Measurements from ENCODE around the gene CPED1.

CPED1 gene

DNA sequence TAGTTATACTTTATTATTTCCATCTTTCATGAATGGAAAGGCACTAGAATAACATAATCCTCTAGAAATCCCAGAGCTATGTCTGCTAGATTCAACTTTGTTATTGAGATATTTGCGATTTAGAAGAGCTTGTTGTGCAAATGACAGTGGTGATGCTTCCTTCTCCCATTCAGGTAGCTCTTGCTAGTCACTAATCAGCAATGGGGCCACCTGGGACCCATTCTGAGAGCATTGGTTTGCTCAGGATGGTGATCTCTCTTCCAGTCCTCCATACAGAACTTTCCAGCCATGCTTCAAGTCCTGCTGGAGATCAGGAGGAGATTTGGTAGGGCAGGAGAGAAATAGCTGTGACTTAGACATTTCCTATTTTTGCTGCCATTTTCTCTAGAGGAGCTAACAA, 274.5 kb downstream of the CPED1 start:
- H3K4me2 ChIP-seq (ENCODE audit: low read depth, low read length), result no peak overlapping the region
- TF ChIP-seq, protein P1, sequence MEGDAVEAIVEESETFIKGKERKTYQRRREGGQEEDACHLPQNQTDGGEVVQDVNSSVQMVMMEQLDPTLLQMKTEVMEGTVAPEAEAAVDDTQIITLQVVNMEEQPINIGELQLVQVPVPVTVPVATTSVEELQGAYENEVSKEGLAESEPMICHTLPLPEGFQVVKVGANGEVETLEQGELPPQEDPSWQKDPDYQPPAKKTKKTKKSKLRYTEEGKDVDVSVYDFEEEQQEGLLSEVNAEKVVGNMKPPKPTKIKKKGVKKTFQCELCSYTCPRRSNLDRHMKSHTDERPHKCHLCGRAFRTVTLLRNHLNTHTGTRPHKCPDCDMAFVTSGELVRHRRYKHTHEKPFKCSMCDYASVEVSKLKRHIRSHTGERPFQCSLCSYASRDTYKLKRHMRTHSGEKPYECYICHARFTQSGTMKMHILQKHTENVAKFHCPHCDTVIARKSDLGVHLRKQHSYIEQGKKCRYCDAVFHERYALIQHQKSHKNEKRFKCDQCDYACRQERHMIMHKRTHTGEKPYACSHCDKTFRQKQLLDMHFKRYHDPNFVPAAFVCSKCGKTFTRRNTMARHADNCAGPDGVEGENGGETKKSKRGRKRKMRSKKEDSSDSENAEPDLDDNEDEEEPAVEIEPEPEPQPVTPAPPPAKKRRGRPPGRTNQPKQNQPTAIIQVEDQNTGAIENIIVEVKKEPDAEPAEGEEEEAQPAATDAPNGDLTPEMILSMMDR (IDR thresholded peaks at IDR 0.05; ENCODE audit: low read length), result no peak
- TF ChIP-seq EZH2 (optimal IDR thresholded peaks at IDR 0.05; ENCODE audit: low read depth, low read length) (no peak), EZH2phosphoT487 (IDR thresholded peaks at IDR 0.05; ENCODE audit: low read length) (no peak)
- DNase-seq, result no peak

GRCh38 chr7:121266307-121266894, 277.9 kb downstream of the CPED1 start:
- H2AFZ ChIP-seq (ENCODE audit: low read length), result no peak overlapping the region
- TF ChIP-seq EZH2 (optimal IDR thresholded peaks at IDR 0.05; ENCODE audit: low read depth, low read length), result no peak
- no peak for TF ChIP-seq EZH2phosphoT487 (IDR thresholded peaks at IDR 0.05; ENCODE audit: low read length)
- TF ChIP-seq, protein P1 (IDR thresholded peaks at IDR 0.05; ENCODE audit: low read length), result no peak
- H3K9me3 ChIP-seq (replicated peaks; ENCODE audit: insufficient read depth, low read length), result no peaks in the 10 kb centered on the region
- H3K4me1 ChIP-seq (ENCODE audit: low read length), result no peaks in the 10 kb centered on the region
- no peak overlapping the region for H3K4me3 ChIP-seq (ENCODE audit: low read length)
- H3K27ac ChIP-seq (ENCODE audit: low read length), result no peak overlapping the region
- no peaks in the 10 kb centered on the region for H4K20me1 ChIP-seq (ENCODE audit: insufficient read depth, low read length)
- DNase-seq, result no peak
- H3K36me3 ChIP-seq (replicated peaks; ENCODE audit: insufficient read depth, low read length), result no peaks in the 10 kb centered on the region
- no peak overlapping the region for H3K9ac ChIP-seq (ENCODE audit: low read length)
- no peaks in the 10 kb centered on the region for H3F3A ChIP-seq (ENCODE audit: insufficient read depth, low read length)
- no peaks in the 10 kb centered on the region for H3K79me2 ChIP-seq (ENCODE audit: low read length)
- no peaks in the 10 kb centered on the region for H3K9me2 ChIP-seq (replicated peaks; ENCODE audit: insufficient read depth, low read length)
- no peak overlapping the region for H3K4me2 ChIP-seq (ENCODE audit: low read depth, low read length)
- H3K27me3 ChIP-seq (replicated peaks; ENCODE audit: insufficient read depth, low read length), result no peaks in the 10 kb centered on the region

More for the DNA sequence above, 274.5 kb downstream of the CPED1 start:
- no peak overlapping the region for H3K4me3 ChIP-seq (ENCODE audit: low read length)
- no peak overlapping the region for H3K27ac ChIP-seq (ENCODE audit: low read length)
- no peaks in the 10 kb centered on the region for H3K9me2 ChIP-seq (replicated peaks; ENCODE audit: insufficient read depth, low read length)
- H4K20me1 ChIP-seq (ENCODE audit: insufficient read depth, low read length), result no peaks in the 10 kb centered on the region
- H3K9me3 ChIP-seq (replicated peaks; ENCODE audit: insufficient read depth, low read length), result no peaks in the 10 kb centered on the region
- H3K4me1 ChIP-seq (ENCODE audit: low read length), result no peaks in the 10 kb centered on the region
- no peak overlapping the region for H2AFZ ChIP-seq (ENCODE audit: low read length)
- no peaks in the 10 kb centered on the region for H3F3A ChIP-seq (ENCODE audit: insufficient read depth, low read length)
- H3K36me3 ChIP-seq (replicated peaks; ENCODE audit: insufficient read depth, low read length), result no peaks in the 10 kb centered on the region
- no peak overlapping the region for H3K9ac ChIP-seq (ENCODE audit: low read length)
- no peaks in the 10 kb centered on the region for H3K27me3 ChIP-seq (replicated peaks; ENCODE audit: insufficient read depth, low read length)
- no peaks in the 10 kb centered on the region for H3K79me2 ChIP-seq (ENCODE audit: low read length)

GRCh38 chr7:121267612-121268011, 279.1 kb downstream of the CPED1 start:
- Histone ChIP-seq H3K4me1 (ENCODE audit: low read length) (no peaks in the 10 kb centered on the region), H3K4me3 (ENCODE audit: low read length) (no peak overlapping the region), H3K27me3 (replicated peaks; ENCODE audit: insufficient read depth, low read length) (no peaks in the 10 kb centered on the region), H3K79me2 (ENCODE audit: low read length) (no peaks in the 10 kb centered on the region), H4K20me1 (ENCODE audit: insufficient read depth, low read length) (no peaks in the 10 kb centered on the region), H3K27ac (ENCODE audit: low read length) (no peak overlapping the region), H2AFZ (ENCODE audit: low read length) (no peak overlapping the region), H3K4me2 (ENCODE audit: low read depth, low read length) (no peak overlapping the region), H3K9ac (ENCODE audit: low read length) (no peak overlapping the region), H3K36me3 (replicated peaks; ENCODE audit: insufficient read depth, low read length) (no peaks in the 10 kb centered on the region), H3F3A (ENCODE audit: insufficient read depth, low read length) (no peaks in the 10 kb centered on the region), H3K9me2 (replicated peaks; ENCODE audit: insufficient read depth, low read length) (no peaks in the 10 kb centered on the region), H3K9me3 (replicated peaks; ENCODE audit: insufficient read depth, low read length) (no peaks in the 10 kb centered on the region)
- TF ChIP-seq EZH2phosphoT487 (IDR thresholded peaks at IDR 0.05; ENCODE audit: low read length), result no peak
- TF ChIP-seq, protein P1 (IDR thresholded peaks at IDR 0.05; ENCODE audit: low read length), result no peak
- no peak for TF ChIP-seq EZH2 (optimal IDR thresholded peaks at IDR 0.05; ENCODE audit: low read depth, low read length)
- no peak for DNase-seq
